ENCODE measurements around the gene GGT5.
"Not testable (repeated sequence)": the region's sequence is repeated elsewhere in the genome, so short reads cannot be mapped to it uniquely, and the experiment has no call there.

Gene GGT5

DNA sequence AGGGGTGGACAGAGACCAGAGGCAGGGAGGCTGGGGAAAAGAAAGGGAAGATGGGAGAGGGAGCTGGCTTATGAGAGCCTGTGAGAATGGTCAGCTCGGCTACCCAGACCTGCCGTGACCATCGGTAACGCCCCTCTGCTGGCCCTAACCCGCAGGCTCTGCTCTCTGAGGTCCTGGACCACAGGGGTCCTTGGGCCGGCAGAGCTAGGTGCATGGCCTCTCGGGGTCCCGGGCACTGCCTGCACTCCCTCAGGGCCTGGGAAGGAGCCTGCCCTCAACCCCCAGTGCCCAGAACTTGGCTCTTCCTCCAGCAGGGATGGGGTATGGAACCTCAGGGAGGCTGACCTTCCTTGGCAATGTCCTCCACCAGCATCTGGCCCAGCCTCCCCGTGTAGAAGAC lies 13.2 kb downstream of the GGT5 start:
- DNase-seq: no peak

DNA sequence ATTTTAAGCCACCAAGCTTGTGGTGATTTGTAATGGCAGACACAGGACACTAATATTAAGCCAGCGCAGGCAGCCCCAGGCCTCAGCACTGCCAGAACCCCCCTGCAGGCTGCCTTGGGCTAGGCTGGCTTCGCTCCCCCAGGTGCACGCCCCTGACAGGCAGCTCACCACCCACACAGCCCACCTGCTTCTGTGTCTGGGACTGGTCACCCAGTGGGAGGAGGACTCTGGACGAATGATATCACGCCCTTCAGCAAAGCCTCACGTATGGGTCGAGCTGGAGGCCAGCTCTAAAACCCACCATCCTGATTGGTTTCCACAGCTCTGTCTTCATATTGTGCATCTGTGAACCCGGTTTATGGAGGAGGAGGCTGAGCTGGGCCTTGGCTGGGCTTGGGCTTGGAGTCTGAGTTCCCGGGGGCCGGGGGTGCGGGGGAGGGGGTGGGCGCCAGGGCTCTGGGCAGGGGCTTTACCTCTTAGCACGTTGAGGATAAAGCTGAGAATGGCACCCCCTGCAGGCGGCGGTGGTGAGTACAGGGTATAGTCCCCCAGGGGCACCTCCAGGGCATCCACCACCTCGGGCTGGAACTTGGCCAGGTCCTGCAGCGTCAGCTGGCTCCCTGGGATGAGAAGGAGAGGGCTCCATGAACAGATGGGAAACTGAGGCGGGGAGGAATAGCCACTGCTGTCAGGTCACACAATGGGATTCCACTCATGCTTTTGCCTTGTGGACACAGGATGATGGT lies 13.8 kb downstream of the GGT5 start:
- DNase-seq: no peak

DNA sequence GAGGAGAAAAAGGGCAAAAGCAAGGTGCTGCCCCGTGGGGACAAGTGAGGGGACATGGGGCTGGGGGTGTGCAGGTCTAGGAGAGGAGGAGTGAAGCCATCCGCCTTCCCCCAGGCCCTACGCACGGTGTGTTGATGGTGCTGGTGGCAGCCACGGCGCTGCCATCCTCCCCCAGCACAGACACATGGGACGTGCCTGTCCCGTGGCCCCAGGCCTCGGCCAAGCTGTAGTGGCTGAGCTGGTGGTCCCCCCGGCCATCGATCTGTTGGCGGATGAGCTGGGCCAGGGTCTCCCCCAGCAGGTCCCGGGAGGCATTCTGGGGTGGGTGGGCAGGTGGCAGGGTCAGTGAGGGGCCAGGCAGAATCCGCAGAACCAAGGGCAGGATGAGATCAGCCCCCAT lies 18.9 kb downstream of the GGT5 start:
- DNase-seq: no peak

DNA sequence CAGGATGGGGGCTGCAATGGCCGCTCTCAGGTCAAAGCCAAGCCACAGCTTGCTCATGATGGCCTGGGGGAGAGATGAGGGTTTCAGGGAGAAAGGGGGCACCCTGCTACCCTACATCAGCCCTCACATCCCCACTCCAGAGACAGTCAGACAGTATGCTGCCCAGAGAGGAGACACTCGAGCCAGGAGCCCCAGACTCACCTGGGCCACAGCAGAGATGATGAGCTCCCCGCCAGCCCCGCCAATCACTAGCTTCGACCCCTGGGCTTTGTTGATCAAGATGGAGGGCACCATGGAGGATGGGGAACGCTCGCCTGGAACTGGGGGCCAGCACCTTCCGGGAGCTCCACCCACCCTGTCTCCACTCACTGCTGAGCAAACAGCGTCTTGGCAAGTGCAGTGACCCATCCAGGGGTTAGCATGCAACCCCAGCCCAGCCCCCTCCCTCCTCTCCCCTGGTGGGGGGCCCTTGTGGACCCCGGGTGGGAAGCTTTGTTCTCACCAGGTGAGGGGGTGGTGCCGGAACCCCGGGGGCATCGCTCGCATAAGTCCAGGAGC lies 19.8 kb downstream of the GGT5 start:
- DNase-seq: no peak

DNA sequence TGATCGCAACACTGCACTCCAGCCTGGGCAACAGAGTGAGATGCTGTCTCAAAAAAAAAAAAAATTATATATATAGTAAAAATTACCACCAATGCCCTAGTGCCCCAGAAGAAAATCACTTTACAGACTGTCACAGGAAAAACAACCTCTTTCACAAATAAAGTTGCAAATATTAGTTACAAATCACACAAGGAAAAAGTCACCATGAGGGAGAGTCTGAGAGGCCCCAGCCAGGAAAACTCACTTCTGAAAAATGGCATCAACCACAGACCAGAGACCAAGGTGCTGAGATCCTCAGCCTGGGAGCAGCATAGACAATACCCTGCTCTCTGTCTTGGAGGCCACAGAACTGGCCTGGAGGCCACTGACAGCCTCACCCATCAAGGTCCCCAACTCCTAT lies 20.4 kb downstream of the GGT5 start:
- DNase-seq: no peak

DNA sequence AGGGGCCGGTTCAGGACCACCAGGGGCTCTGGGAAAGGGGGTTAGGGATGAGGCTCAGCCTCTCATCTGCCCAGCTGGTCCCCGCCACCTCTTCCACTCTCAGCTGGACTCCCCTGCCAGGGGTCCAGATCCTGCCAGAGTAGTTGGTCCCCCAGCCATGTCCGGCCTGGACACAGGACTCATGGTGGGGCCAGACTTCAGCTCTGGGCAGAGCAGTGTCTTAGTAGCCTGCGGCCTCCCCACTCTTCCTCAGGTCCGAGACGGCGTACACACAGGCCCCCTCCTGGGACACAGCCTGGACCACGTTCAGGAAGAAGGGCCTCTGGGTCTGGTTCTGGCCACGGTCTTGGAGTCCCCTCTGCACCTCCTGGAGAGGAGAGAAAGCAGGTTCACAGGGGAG lies 25.1 kb downstream of the GGT5 start:
- no peak for DNase-seq

DNA sequence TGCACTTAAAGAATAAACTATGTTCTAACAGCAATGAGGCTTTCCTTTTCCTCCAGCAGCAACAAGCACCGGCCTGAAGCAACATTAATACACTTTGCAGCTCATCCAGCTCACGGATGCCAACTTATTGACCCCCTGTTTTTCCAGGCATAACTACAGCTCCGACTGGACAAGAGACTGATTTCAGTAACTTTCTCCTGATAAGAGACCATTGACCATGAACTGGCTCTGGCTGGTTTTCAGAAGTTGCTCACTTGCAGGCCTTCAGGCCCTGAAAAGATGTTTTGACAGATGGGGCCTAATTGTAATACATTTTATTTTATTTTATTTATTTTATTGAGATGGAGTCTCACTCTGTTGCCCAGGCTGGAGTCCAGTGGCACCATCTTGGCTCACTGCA lies 27.5 kb downstream of the GGT5 start:
- DNase-seq: no peak

DNA sequence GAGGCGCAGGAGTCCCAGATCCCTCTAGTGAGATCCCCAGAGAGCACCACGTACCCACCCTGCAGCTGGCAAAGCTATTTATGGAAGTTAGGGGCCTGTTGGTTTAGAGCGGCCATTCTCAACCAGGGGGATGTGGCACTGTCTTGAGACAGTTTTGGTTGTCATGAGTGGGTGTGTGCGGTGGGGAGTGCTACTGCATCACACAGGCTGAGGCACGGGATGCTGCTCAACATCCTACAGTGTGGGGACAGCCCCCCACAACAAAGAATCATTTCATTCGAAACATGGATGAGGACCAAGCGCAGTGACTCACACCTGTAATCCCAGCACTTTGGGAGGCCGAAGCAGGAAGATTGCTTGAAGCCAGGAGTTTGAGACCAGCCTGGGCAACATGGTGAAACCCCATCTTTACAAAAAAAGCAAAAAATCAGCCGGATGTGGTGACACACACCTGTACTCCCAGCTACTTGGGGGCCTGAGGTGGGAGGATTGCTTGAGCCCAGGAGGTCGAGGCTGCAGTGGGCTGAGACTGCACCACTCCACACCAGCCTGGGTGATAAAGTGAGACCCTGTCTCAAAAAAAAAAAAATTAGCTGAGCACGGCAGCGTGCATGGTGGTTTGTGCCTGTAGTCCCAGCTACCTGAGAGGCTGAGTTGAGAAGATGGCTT lies 28.2 kb downstream of the GGT5 start:
- DNase-seq: no peak

DNA sequence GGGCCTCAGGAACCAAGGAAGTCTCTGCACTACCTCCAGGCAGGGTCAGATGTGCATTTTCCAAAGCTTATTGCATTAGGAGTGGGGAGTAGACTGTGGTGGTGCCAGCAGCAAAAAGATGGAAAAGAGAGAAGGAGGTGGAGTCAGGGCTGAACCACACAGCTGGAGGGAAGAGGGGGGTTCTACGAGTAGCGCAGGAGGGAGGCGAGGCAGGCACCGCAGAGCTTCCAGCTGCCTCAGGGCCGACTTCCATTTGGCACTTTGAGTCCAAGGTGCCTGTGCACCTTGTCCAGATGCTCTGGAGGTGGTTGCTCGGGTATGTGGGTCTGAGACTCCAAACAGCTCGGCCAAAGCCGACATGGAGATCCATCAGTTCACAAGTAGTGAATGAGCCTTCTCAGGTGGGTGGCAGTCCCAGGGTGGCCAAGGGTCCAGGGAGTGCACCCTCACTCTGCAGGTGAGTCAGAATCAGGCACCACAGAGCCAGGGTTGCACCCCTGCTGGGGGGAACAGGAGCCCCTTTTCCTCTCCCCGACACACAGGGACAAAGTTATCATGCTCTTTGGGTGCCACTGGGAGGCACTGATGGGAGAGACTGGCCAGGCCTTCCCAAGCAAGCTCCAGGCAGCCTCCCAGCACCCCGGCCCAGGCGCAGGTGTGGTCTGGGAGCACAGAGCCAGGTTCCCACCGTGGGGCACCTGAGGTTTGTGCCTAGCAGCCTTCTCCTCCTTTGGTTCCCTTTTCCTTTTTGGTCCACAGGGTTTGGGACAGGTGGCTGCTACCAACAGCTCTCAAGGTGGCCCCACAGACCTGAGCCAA lies 30.2 kb downstream of the GGT5 start:
- no peak for DNase-seq

DNA sequence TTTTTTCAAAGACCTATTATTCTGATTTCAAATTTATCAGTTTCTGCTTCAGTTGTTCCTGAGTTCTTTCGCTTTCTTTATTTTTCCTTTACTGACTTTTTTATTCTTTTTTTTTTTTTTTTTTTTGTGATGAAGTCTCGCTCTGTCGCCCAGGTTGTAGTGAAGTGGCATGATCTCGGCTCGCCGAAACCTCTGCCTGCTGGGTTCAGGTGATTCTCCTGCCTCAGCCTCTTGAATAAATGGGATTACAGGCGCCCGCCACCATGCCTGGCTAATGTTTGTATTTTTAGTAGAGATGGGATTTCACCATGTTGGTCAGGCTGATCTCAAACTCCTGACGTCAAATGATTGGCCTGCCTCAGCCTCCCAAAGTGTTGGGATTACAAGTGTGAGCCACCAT lies 31.8 kb downstream of the GGT5 start:
- not testable (repeated sequence) for DNase-seq

DNA sequence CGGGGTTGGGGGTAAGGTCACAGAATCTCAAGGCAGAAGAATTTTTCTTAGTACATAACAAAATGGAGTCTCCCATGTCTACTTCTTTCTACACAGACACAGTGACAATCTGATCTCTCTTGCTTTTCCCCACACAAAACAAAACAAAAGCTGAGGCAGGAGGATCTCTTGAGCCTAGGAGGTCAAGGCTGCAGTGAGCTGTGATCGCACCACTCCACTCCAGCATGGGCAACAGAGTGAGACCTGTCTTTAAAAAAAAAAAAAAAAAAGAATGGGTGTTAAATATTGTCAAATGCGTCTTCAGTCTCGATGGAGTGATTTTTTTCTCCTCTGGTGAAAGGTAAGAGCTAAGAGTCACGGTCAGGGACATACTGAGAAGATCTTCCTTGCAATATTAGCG lies 33.2 kb downstream of the GGT5 start:
- not testable (repeated sequence) for DNase-seq

DNA sequence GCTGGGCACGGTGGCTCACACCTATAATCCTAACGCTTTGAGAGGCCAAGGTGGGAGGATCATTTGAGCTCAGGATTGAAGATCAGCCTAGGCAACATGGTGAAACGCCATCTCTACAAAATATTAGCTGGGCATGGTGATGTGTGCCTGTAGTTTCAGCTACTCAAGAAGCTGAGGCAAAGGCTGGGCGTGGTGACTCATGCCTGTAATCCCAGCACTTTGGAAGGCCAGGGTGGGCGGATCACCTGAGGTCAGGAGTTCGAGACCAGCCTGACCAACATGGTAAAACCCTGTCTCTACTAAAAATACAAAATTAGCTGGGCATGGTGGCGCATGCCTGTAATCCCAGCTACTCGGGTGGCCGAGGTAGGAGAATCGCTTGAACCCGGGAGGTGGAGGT lies 34.5 kb downstream of the GGT5 start:
- not testable (repeated sequence) for DNase-seq

DNA sequence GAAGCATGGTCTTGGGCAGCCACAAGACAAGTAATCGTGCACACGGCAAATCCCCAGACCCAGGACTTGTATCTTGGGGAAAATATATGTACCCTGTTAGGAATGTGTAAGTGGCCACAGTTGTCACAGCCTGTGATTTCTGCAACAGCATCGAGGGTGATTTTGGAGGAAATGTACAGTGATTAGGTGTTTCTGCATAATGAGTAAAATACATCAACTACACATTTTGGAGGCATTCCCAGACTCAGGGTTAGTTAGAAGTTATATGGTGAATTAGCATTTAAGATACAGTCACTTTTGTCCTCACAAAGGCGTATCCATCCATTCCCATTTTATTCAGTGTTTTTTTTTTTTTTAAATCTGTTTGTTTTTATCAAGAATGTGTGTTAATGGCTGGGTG lies 35.2 kb downstream of the GGT5 start:
- no peak for DNase-seq

DNA sequence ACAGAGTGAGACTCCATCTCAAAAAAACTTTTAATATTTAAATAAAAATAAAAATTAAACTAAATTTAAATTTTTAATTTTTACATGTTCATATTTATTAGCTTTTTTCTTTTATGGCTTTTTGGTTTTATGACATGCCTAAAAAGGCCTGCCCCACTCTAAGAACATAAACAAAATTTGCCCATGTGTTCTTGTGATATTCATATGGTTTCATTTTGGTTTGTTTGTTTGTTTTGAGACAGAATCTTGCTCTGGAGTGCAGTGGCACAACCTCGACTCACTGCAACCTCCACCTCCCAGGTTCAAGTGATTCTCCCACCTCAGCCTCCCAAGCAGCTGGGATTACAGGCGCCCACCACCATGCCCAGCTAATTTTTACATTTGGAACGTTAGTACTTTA lies 35.9 kb downstream of the GGT5 start:
- DNase-seq: no peak

DNA sequence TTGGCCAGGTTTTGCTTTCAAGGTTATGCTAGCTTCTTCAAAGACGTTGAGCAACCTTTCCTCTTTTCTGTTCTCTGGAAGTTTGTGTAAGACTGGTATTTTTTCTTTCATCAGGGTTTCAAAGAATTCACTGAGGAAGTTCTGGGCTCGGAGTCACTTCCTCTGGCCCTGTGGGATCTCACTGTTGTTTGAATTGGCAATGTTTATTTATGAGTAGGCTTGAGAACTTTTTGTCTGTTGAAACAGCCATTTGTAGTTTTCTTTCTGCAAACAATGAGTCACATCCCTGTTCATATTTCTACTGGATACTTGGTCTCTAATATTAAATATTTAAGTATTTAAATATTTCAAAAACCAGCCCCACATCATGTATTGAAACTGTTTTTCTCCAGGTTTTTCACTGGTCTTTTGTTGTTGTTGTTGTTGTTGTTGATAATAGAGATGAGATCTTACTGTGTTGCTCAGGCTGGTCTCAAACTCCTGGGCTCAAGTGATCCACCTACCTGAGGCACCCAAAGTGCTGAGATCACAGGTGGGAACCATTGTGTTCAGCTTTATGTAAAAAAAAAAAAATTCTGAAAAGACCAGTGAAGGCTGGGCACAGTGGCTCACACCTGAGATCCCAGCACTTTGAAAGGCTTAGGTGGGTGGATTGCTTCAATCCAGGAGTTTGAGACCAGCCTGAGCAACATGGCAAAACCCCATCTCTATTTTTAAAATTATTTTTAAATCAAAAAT lies 36.7 kb downstream of the GGT5 start:
- DNase-seq: no peak

DNA sequence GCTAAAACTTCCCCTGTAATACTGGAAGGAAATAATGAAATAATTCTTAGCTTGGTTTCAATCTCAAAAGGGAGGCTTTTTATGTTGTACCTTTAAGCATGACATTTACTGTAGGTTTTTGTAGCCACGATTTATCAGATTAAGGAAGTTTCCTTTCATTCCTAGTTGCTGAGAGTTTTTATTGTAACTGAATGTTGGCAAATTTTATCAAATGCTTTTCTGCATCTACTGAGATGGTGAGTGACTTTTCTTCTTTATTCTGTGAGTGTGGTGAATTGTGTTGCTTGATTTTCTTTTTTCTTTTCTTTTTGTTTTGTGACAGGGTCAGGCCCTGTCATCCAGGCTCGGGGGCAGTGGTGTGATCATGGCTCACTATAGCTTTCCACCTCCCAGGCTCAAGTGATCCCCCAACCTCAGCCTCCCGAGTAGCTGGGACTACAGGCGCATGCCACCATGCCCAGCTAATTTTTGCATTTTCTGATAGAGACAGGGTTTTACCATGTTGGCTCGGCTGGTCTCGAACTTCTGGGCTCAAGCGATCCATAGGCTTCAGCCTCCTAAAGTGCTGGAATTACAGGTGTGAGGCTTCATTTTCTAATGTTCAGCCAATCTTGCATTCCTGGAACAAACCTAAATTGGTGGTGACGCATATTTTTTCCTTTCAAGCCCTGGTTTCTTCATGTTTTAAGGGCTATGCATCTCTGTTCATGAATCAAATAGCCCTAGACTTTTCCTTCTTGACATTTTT lies 37.4 kb downstream of the GGT5 start:
- no peak for DNase-seq

DNA sequence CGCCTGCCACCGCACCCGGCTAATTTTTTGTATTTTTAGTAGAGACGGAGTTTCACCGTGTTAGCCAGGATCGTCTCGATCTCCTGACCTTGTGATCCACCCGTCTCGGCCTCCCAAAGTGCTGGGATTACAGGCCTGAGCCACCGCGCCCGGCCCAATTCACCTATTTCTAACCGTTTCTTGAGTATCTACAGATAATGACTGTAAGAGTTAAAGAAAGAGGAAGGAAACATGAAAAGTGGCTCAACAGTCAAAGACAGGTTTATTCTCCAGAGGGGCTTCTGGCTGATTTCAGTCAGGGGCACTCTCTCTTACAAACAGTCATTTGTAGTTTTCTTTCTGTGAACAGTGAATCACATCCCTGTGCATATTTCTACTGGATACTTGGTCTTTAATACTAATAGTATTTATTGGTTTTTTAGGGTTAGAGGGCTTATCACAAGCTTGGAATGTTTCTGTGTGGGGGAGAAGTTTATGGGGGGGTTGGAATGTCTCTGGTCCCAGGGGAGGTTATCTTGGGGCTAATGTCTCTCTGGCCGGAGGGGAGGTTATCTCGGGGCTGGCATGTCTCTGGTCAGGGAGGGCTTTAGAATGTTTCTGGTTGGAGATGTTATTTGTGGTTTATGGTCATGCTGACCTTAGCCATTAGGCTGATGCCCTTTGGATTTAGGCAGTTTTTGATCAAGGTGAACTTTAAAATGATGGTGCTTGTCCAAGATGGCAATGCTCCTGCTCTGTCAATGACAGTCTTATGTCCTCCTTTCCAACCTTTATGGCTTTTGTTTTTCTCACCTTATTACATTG lies 38.2 kb downstream of the GGT5 start:
- DNase-seq: not testable (repeated sequence)

DNA sequence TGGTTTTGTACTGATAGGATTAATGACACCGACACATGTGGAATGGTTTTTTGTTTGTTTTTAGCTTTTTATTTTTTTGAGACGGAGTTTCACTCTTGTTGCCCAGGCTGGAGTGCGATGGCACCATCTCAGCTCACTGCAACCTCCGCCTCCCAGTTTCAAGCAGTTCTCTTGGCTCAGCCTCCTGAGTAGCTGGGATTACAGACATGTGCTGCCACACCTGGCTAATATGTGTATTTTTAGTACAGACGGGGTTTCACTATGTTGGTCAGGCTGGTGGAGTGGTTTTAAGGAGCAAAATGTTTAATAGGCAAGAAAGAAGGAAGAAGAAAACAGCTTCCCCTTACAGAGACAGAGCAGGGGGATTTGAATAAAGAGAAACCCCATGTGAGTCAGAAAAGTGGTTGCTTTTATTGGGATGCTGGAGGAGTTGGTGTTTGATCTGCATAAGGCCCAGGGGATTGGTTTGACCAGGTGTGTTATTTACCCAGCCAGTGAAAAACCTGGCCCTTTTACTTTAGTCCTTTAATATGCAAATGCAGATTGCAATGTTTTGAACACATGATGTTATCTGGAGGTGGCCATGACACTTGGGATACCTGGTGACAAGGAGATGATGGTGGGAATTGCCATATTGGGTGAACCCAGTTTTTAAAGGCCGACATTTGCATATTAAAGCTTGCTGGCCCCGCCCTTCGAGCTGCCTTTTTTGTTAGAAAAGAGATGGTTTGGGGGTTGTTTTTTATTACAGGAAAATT lies 39.3 kb downstream of the GGT5 start:
- DNase-seq: no peak

DNA sequence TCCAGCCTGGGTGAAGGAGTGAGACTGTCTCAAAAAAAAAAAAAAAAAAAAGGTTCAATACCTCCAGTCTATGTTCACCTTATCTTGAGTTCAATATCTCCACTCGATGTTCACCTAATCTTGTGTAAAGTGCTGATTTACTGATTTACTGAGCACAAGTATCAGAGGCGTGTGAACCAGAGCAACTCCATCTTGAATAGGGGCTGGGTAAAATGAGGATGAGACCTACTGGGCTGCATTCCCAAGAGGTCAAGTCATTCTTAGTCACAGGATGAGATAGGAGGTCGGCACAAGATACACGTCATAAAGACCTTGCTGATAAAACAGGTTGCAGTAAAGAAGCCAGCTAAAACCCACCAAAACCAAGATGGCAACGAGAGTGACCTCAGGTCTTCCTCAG lies 41.0 kb downstream of the GGT5 start:
- not testable (repeated sequence) for DNase-seq

All from NCI-H2107 (cell line).